Breast epithelium (tissue), 3 donors: ENCODE data around the gene IER5.

ENCODE experiments used
- POLR2A ChIP-seq: fragments of 450-650 bp; IDR thresholded peaks from one replicate; pipeline ENCODE4 v1.6.1; 2016; ENCODE audit warnings: antibody characterized with exemption, mild to moderate bottlenecking, moderate library complexity
- POLR2AphosphoS5 ChIP-seq, 3 donors: sonication (generic); formaldehyde crosslinking; IDR thresholded peaks; one replicate each; pipeline ENCODE4 v1.6.1; 2017; ENCODE audit warnings: antibody characterized with exemption in 3 of 3
- TF ChIP-seq, protein P1 (sequence below), 3 donors: fragments of 450-650 bp; IDR thresholded peaks; one replicate each; pipeline ENCODE4 v1.5.1; 2016 to 2017; ENCODE audit warnings: antibody characterized with exemption in 3 of 3, mild to moderate bottlenecking in 3 of 3, moderate library complexity in 3 of 3

DNA sequence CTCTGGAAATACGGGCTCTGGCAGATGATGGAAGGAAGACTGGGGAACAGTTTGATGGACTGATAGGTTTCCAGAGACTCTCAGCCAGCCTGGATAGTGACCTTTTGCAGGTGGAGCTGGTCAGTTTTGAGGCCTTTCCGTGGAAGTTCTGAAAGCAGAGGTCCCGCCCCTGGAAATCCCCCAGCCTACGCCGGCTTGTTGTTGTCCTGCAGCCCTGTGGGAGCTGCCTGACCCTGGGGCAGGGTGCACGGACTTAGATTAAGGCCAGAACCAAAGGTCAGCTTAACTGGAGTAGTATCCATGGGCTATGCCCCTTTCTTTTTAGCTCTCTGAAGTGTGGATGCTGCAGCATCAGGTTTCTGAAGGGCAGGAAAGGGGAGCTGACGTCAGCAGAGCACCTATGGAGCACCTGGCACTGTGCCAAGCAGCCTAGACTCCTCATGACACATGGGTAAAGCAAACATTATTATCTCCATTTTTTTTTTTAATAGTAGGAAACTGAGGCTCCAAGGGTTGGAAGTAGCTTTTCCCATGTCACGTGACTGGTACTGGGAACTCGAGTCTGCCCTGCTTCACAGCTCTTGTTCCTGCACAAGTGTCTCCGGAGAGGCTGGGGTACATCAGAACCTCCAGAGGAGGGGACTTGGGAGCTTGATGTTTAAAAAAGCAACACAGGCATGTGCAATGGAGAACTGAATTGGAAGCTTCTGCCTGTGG, 38.5 kb downstream of the IER5 start:
- TF ChIP-seq, protein P1, sequence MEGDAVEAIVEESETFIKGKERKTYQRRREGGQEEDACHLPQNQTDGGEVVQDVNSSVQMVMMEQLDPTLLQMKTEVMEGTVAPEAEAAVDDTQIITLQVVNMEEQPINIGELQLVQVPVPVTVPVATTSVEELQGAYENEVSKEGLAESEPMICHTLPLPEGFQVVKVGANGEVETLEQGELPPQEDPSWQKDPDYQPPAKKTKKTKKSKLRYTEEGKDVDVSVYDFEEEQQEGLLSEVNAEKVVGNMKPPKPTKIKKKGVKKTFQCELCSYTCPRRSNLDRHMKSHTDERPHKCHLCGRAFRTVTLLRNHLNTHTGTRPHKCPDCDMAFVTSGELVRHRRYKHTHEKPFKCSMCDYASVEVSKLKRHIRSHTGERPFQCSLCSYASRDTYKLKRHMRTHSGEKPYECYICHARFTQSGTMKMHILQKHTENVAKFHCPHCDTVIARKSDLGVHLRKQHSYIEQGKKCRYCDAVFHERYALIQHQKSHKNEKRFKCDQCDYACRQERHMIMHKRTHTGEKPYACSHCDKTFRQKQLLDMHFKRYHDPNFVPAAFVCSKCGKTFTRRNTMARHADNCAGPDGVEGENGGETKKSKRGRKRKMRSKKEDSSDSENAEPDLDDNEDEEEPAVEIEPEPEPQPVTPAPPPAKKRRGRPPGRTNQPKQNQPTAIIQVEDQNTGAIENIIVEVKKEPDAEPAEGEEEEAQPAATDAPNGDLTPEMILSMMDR (IDR thresholded peaks at IDR 0.05), result no peak
- TF ChIP-seq POLR2AphosphoS5 (IDR thresholded peaks at IDR 0.05), result no peak
- TF ChIP-seq POLR2A, result no peak
